ENCODE data around the gene EOLA2.
"Not testable (repeated sequence)": the region's sequence is repeated elsewhere in the genome, so short reads cannot be mapped to it uniquely, and the experiment has no call there.

EOLA2 gene

GRCh38 chrX:149938427-149938880 lies at the start of gene EOLA2:
Gene EOLA2, minus strand, starts transcription at chrX:149938491. Its CDS starts 4,617 bp downstream, at chrX:149933874.
- peak; percentile 96 for DNase-seq (ENCODE audit: low read depth)

DNA sequence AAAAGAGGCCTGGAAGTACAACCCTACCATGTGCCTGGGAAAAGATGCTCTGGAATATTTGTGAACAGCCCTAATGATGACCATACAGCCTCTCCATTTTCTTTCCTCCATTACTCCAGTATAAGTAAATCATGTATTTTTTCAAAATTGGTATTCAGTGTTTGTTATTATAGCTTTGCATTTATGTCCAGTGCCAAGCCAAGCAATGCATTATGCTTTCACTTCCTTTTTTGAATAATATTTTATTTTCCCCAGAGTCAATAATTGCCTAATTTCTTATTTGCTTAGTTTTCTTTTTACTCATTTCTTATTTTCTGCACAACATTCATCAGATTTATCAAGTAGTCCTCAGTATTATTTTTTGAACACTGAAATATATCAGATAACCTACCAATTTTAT lies 49.3 kb upstream of the EOLA2 start:
- no peak for DNase-seq (ENCODE audit: low read depth)

- no peak for DNase-seq (ENCODE audit: low read depth)
These were observed 46.1 kb upstream of the EOLA2 start for GRCh38 chrX:149984411-149984810.

DNA sequence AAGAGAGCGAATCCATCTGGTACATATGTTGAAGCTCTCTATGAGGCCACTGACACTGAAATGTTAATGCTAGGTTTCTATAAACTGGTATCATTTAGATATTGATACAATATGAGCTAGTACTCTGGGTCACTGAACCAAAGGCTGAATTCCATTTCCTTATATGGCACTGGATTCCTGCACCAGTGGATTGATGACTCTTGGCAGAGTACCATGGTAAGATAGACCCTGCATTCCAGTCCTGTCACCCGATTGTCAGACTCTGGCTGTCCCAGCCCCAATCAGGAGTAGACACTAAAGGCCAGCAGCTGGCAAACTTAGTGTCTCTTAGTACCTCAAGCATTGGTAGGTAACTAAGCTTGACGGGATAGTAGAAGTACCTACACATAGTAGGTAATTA lies 44.0 kb upstream of the EOLA2 start:
- peak; percentile 15 for DNase-seq (ENCODE audit: low read depth)

GRCh38 chrX:149979126-149979644 lies 40.9 kb upstream of the EOLA2 start:
- no peak for DNase-seq (ENCODE audit: low read depth)

- peak; percentile 64 for DNase-seq (ENCODE audit: low read depth)
These were observed 24.8 kb upstream of the EOLA2 start for GRCh38 chrX:149962859-149963757.

DNA sequence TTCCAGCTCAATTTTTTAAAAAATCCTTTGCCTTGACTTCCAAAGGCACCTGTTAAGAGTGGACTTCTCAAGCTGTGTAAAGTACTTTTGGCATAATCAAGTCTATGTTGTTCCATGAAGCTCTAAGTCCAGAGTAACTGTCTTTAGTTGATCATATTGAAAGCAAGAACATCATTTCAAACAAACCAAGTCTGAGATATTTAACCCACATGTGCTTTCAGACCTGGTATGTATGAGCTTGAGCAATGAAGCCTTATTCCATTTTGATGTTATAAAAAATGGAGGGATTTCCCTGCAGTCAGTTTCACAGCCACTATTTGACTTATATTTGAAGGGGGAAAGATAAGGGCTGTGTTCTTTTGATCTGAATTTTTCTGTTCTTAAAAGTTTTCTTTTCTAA lies 23.7 kb upstream of the EOLA2 start:
- DNase-seq (ENCODE audit: low read depth) = no peak

GRCh38 chrX:149961572-149961971 lies 23.3 kb upstream of the EOLA2 start:
- DNase-seq (ENCODE audit: low read depth) = no peak

DNA sequence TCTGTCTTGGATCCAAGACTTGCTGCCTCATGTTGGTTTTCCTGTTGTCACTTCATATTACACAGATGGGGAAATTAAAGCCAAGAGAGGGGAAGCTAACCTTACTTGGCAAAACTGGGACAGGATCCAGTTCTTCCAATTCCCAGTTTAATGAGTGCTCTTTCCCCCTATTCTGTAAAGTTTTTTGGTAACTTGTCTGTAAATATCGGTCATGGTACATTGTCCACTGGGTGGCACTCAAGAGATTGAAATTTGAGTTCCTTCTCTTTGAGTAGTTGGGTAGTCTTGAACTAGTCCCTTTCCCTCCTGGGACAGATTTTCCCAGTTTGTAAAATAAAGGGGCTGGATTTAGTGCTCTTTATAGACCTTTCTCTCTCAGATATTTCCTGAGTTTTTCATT lies 12.4 kb upstream of the EOLA2 start:
- peak; percentile 35 for DNase-seq (ENCODE audit: low read depth)

- no peak for DNase-seq (ENCODE audit: low read depth)
These were observed 11.6 kb upstream of the EOLA2 start for GRCh38 chrX:149949743-149950436.

- no peak for DNase-seq (ENCODE audit: low read depth)
These were observed 9.7 kb upstream of the EOLA2 start for GRCh38 chrX:149948016-149948415.

- not testable (repeated sequence) for DNase-seq (ENCODE audit: low read depth)
These were observed 8.6 kb upstream of the EOLA2 start for GRCh38 chrX:149946932-149947331.

GRCh38 chrX:149945820-149946219 lies 7.5 kb upstream of the EOLA2 start:
- not testable (repeated sequence) for DNase-seq (ENCODE audit: low read depth)

GRCh38 chrX:149945087-149945670 lies 6.9 kb upstream of the EOLA2 start:
- not testable (repeated sequence) for DNase-seq (ENCODE audit: low read depth)

GRCh38 chrX:149940674-149941024 lies 2.4 kb upstream of the EOLA2 start:
- not testable (repeated sequence) for DNase-seq (ENCODE audit: low read depth)

GRCh38 chrX:149939905-149940673 lies 1.8 kb upstream of the EOLA2 start:
- DNase-seq (ENCODE audit: low read depth) = peak; percentile 85

- no peak for DNase-seq (ENCODE audit: low read depth)
These were observed 1.3 kb upstream of the EOLA2 start for GRCh38 chrX:149939655-149939904.

GRCh38 chrX:149938881-149939654 lies 777 bp upstream of the EOLA2 start:
- DNase-seq (ENCODE audit: low read depth) = peak; percentile 59

- DNase-seq (ENCODE audit: low read depth) = no peak
These were observed 342 bp downstream of the EOLA2 start for GRCh38 chrX:149937871-149938426.

DNA sequence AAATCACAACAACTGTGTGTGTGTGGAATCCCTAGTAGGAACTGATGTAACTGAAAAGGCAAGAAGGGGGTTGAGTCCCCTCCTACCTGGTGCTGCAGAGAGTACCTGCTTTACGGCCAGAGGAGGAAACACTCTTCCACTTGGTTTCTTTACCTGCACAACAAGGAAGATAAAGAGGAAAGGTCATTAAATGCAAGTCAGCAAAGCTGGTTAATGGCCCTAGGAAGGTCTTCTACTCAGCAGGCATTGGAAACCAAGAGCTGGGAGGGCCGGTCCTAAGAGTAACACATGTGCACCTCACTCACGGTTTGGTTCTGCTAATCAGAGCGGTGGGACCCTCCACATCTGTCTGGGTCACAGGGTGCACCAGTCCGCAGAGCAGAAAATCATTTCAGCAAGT lies 963 bp downstream of the EOLA2 start:
- not testable (repeated sequence) for DNase-seq (ENCODE audit: low read depth)

- not testable (repeated sequence) for DNase-seq (ENCODE audit: low read depth)
These were observed 4.7 kb downstream of the EOLA2 start for GRCh38 chrX:149933547-149933946.

Data from HS-27A (cell line).